ENCODE data around the gene CERS6. TPM values are rescaled to one million over a fixed set of nuclear protein-coding genes. Genes with fewer than 3 reads are reported as not detected.

The CERS6 gene
- total and polyA plus RNA-seq, 10 of the 15 experiments (the other 5 are each of a cell fraction or from before 2014, with no cell fraction given) = 1.3 to 20.4 (median 14.1) TPM

DNA sequence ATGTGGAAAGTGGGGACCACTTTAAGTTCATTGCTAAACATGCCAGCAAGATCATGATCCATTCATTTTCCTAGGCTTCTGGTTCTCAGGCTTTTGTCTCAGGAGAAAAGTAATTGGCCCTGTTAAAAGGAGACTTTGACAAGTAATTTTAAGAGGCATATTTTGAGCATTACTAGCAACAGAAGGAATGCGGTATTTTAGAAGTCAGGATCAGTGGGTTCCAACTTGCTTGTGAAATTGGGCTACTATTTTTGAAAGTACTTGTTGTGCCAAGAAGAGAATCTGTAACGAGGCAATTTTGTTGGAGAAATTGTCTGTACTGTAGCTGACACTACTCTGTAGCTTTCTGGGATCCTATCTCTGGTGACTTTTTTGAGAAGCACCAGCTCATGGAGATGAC lies 59.4 kb downstream of the CERS6 start:
- 97% methylated on average over 2 of the region's 2 CpGs for WGBS (ENCODE audit: insufficient coverage, insufficient replicate concordance, low lambda C conversion rate, missing lambda C conversion rate)
- in situ Hi-C loops (cut with MboI) = no loop called here
- SMC1A ChIA-PET (ENCODE audit: uncharacterized antibody, unreplicated experiment) = no interaction called here
- no peak for TF ChIP-seq TARDBP (IDR thresholded peaks at IDR 0.05; ENCODE audit: borderline replicate concordance)
- TF ChIP-seq EGR1 (IDR thresholded peaks at IDR 0.05; ENCODE audit: borderline replicate concordance in 1 of 2, low read depth in 2 of 2, low read length in 2 of 2) = no peak
- no peak for TF ChIP-seq CREB1 (IDR thresholded peaks at IDR 0.05; ENCODE audit: low read depth)
- TF ChIP-seq NFYB (IDR thresholded peaks at IDR 0.05; ENCODE audit: insufficient read depth, low read depth, low read length) = no peak
- no peak for TF ChIP-seq MEF2A (IDR thresholded peaks at IDR 0.05; ENCODE audit: insufficient read depth, low read depth, low read length)
- TF ChIP-seq, protein P1, sequence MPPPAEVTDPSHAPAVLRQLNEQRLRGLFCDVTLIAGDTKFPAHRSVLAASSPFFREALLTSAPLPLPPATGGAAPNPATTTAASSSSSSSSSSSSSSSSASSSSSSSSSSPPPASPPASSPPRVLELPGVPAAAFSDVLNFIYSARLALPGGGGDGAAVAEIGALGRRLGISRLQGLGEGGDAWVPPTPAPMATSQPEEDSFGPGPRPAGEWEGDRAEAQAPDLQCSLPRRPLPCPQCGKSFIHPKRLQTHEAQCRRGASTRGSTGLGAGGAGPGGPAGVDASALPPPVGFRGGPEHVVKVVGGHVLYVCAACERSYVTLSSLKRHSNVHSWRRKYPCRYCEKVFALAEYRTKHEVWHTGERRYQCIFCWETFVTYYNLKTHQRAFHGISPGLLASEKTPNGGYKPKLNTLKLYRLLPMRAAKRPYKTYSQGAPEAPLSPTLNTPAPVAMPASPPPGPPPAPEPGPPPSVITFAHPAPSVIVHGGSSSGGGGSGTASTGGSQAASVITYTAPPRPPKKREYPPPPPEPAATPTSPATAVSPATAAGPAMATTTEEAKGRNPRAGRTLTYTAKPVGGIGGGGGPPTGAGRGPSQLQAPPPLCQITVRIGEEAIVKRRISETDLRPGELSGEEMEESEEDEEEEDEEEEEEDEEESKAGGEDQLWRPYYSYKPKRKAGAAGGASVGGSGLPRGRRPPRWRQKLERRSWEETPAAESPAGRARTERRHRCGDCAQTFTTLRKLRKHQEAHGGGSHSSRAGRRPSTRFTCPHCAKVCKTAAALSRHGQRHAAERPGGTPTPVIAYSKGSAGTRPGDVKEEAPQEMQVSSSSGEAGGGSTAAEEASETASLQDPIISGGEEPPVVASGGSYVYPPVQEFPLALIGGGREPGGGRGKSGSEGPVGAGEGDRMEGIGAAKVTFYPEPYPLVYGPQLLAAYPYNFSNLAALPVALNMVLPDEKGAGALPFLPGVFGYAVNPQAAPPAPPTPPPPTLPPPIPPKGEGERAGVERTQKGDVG (CRISPR knock-in tag; IDR thresholded peaks at IDR 0.05) = no peak
- TF ChIP-seq, protein P2, sequence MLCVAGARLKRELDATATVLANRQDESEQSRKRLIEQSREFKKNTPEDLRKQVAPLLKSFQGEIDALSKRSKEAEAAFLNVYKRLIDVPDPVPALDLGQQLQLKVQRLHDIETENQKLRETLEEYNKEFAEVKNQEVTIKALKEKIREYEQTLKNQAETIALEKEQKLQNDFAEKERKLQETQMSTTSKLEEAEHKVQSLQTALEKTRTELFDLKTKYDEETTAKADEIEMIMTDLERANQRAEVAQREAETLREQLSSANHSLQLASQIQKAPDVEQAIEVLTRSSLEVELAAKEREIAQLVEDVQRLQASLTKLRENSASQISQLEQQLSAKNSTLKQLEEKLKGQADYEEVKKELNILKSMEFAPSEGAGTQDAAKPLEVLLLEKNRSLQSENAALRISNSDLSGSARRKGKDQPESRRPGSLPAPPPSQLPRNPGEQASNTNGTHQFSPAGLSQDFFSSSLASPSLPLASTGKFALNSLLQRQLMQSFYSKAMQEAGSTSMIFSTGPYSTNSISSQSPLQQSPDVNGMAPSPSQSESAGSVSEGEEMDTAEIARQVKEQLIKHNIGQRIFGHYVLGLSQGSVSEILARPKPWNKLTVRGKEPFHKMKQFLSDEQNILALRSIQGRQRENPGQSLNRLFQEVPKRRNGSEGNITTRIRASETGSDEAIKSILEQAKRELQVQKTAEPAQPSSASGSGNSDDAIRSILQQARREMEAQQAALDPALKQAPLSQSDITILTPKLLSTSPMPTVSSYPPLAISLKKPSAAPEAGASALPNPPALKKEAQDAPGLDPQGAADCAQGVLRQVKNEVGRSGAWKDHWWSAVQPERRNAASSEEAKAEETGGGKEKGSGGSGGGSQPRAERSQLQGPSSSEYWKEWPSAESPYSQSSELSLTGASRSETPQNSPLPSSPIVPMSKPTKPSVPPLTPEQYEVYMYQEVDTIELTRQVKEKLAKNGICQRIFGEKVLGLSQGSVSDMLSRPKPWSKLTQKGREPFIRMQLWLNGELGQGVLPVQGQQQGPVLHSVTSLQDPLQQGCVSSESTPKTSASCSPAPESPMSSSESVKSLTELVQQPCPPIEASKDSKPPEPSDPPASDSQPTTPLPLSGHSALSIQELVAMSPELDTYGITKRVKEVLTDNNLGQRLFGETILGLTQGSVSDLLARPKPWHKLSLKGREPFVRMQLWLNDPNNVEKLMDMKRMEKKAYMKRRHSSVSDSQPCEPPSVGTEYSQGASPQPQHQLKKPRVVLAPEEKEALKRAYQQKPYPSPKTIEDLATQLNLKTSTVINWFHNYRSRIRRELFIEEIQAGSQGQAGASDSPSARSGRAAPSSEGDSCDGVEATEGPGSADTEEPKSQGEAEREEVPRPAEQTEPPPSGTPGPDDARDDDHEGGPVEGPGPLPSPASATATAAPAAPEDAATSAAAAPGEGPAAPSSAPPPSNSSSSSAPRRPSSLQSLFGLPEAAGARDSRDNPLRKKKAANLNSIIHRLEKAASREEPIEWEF (IDR thresholded peaks at IDR 0.05; ENCODE audit: insufficient replicate concordance, low read depth, low read length) = no peak
- TF ChIP-seq, protein P3, sequence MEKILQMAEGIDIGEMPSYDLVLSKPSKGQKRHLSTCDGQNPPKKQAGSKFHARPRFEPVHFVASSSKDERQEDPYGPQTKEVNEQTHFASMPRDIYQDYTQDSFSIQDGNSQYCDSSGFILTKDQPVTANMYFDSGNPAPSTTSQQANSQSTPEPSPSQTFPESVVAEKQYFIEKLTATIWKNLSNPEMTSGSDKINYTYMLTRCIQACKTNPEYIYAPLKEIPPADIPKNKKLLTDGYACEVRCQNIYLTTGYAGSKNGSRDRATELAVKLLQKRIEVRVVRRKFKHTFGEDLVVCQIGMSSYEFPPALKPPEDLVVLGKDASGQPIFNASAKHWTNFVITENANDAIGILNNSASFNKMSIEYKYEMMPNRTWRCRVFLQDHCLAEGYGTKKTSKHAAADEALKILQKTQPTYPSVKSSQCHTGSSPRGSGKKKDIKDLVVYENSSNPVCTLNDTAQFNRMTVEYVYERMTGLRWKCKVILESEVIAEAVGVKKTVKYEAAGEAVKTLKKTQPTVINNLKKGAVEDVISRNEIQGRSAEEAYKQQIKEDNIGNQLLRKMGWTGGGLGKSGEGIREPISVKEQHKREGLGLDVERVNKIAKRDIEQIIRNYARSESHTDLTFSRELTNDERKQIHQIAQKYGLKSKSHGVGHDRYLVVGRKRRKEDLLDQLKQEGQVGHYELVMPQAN (conservative IDR thresholded peaks at IDR 0.05) = no peak
- TF ChIP-seq, protein P4, sequence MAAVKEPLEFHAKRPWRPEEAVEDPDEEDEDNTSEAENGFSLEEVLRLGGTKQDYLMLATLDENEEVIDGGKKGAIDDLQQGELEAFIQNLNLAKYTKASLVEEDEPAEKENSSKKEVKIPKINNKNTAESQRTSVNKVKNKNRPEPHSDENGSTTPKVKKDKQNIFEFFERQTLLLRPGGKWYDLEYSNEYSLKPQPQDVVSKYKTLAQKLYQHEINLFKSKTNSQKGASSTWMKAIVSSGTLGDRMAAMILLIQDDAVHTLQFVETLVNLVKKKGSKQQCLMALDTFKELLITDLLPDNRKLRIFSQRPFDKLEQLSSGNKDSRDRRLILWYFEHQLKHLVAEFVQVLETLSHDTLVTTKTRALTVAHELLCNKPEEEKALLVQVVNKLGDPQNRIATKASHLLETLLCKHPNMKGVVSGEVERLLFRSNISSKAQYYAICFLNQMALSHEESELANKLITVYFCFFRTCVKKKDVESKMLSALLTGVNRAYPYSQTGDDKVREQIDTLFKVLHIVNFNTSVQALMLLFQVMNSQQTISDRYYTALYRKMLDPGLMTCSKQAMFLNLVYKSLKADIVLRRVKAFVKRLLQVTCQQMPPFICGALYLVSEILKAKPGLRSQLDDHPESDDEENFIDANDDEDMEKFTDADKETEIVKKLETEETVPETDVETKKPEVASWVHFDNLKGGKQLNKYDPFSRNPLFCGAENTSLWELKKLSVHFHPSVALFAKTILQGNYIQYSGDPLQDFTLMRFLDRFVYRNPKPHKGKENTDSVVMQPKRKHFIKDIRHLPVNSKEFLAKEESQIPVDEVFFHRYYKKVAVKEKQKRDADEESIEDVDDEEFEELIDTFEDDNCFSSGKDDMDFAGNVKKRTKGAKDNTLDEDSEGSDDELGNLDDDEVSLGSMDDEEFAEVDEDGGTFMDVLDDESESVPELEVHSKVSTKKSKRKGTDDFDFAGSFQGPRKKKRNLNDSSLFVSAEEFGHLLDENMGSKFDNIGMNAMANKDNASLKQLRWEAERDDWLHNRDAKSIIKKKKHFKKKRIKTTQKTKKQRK (IDR thresholded peaks at IDR 0.05; ENCODE audit: low read depth, low read length) = no peak
- TF ChIP-seq RFX5 (IDR thresholded peaks at IDR 0.05; ENCODE audit: low read depth, low read length) = no peak

More for the DNA sequence above, 59.4 kb downstream of the CERS6 start:
- ChIA-PET CTCF (no interaction called here), RAD21 (ENCODE audit: unreplicated experiment) (no interaction called here), POLR2A (no interaction called here)
- H3K27ac ChIP-seq (ENCODE audit: control insufficient read depth, insufficient read depth) = no peak overlapping the region
- peaks cover 66% of the 10 kb centered on the region for H3K79me2 ChIP-seq (ENCODE audit: control insufficient read depth, insufficient read depth, low read length)
- FAIRE-seq (no peak), ATAC-seq (no peak), DNase-seq (ENCODE audit: low read depth, low spot score) (no peak)
- no peak overlapping the region for H3K4me2 ChIP-seq (ENCODE audit: control insufficient read depth, insufficient read depth)
- H3K27me3 ChIP-seq (replicated peaks in 1 of 2; ENCODE audit: control insufficient read depth in 2 of 2, insufficient read depth in 2 of 2, low read length in 1 of 2) = no peaks in the 10 kb centered on the region
- peaks cover 31% of the 10 kb centered on the region for H3K4me1 ChIP-seq (ENCODE audit: control insufficient read depth, insufficient read depth, low read length)
- no peak overlapping the region for H3K9ac ChIP-seq (ENCODE audit: control insufficient read depth, insufficient read depth, low read length)
- H3K9me3 ChIP-seq (replicated peaks; ENCODE audit: control insufficient read depth, insufficient read depth, low read length) = no peaks in the 10 kb centered on the region; the same call in 1 of the 3 replicates
- no peak overlapping the region for H2AFZ ChIP-seq (ENCODE audit: control insufficient read depth, low read depth, low read length)
- no peak overlapping the region for H3K4me3 ChIP-seq
- H3K36me3 ChIP-seq (ENCODE audit: control insufficient read depth in 2 of 2, insufficient read depth in 2 of 2, low read length in 1 of 2) = no peaks in the 10 kb centered on the region; a peak in 2 of 4 replicates
- intact Hi-C loops (cut with micrococcal nuclease; ENCODE audit: unreplicated experiment) = no loop called here
- no TSS peak for BruUV-seq (replicated peaks)
- H4K20me1 ChIP-seq (ENCODE audit: control insufficient read depth, insufficient read depth) = no peaks in the 10 kb centered on the region

All from GM12878 (cell line).